Right renal cortex interstitium (tissue), 3 donors: ENCODE measurements around the gene CNTN1. TPM values are rescaled to one million over a fixed set of nuclear protein-coding genes. Genes with fewer than 3 reads are reported as not detected.

Experiments used
- DNase-seq, 3 donors: peaks; one replicate each; pipeline ENCODE4 v3.0.0-alpha.2; 2013; ENCODE audit warnings: low read depth in 3 of 3, low spot score in 2 of 3
- polyA plus RNA-seq, 3 donors: library from polyadenylated mRNA; unstranded; fragments of 120-200 nt; gene quantifications; one replicate each; pipeline ENCODE4 v1.2.1, GENCODE V29; 2013; ENCODE audit not compliant: insufficient read length in 3 of 3

The CNTN1 gene
- polyA plus RNA-seq, 3 donors, result 43.2 to 56.5 (median 51.0) TPM

DNA sequence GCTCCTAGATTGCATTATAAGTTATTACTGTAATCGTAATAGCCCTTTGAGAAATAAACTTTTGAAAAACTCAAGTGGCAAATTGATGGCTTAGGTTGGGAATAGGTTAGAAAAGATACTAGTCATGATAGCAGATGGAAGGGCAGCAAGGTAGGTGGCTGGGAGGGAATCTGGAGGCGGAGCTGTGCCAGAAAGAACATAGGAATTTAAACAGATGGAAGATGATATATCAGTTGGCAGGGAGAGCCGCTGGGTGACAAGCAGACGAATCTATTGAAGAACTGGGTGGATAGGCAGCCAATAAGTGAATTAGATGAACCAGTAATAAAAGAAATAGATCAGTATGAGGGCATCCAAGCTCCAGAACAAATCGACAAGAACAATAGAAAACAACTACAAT lies 142.1 kb downstream of the CNTN1 start:
- DNase-seq, result no peak

DNA sequence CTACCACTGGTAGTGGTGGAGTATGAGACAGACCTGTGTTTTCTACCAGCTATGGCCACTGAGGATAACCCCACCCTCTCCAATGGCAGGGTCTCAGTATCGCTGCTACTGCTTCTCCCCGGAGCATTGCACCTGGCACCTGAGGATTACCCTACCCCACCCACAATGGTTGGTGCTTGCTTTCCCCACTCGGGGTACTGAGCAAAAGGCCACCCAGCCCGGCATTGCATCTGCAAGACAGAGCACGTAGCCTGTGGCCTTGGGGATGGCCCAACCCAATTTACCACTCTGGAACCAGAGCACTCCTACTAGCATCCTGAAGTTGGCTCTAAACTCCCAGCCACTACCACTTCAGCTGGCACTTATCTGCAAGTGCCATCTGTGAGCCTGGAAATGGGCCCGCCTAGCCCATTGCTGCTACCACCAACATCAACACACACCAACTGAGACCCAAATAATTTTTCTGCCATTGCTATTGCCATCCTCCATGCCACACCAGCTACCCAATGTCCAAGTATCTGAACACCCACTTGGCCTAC lies 145.7 kb downstream of the CNTN1 start:
- DNase-seq, result no peak

DNA sequence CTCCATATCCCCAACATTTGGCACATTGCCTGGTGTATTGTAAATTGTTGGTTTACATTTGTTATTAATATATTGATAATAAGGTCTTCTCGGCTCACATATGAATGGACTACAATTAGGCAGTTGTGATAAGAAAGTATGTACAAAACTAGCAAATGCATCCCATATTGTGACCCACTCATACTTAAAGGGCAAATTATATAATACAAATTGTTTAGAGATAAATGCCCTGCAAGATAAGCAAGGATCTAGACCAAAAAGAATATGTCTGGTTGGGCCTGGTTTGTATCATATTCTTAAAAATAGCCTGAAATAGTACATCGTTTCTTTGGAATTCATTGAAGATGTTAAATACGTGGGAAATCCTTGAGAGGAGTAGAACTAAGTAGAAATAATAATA lies 151.3 kb downstream of the CNTN1 start:
- DNase-seq, result no peak

DNA sequence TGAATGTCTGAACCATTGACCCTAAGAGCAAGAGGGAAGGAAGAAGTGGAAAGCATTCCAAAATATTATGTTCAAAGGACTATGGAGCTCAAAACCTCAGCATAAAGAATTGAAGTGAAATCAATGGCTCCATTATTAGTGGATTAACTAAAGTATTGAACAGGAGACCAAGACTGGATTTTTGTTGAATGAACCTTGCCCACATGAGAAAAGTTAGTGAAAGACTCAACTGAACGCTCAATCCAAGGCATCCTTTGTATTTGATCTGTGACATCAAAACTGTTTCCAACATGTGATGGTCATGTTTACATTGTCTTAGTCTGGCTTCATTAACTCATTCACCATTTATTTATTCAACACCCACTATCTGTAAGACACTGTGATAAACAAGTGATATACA lies 161.0 kb downstream of the CNTN1 start:
- DNase-seq, result no peak

- DNase-seq, result no peak
These were observed 162.4 kb downstream of the CNTN1 start for GRCh38 chr12:40854604-40855003.

GRCh38 chr12:40864891-40865290 lies 172.7 kb downstream of the CNTN1 start:
- no peak for DNase-seq

GRCh38 chr12:40870981-40871380 lies 178.7 kb downstream of the CNTN1 start:
- DNase-seq, result no peak

GRCh38 chr12:40874868-40875267 lies 182.6 kb downstream of the CNTN1 start:
- no peak for DNase-seq

DNA sequence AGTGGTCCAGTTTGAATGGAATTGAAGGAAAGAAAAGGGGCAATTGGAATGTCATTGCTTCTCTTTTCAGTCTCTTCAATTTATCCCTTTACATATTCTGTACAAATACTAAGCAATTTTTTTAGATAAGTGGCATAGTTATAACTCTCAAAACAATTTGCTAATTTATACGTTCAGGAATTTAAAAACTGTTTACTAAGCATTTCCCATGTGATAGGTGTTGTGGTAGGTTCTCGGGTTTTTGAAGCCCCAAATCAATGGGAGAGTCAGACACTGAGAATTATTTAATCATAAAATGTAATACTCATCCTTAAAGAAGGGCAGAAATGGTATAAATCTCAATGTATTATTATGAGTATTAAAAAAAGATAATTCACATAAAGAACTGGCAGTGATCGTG lies 197.1 kb downstream of the CNTN1 start:
- DNase-seq, result no peak

- DNase-seq, result no peak
These were observed 200.3 kb downstream of the CNTN1 start for GRCh38 chr12:40892528-40892927.

DNA sequence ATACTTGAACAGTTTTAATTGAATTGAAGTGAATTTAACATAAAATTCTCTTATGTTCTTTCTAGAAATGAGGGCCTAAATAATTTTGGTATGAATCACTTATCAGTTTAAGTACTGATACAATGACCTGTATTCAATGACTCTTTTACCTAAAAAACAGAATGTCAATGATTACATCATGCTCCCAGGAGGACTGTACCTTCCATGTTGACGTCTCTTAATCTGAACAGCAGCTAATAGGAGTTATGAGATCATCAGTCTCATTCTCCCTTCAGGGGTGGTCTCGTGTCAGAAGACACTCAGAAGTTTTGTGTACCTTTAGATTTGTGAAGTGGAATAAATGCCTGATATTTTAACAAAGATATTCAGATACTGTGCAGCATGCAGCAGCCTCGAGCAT lies 206.3 kb downstream of the CNTN1 start:
- DNase-seq, result no peak

DNA sequence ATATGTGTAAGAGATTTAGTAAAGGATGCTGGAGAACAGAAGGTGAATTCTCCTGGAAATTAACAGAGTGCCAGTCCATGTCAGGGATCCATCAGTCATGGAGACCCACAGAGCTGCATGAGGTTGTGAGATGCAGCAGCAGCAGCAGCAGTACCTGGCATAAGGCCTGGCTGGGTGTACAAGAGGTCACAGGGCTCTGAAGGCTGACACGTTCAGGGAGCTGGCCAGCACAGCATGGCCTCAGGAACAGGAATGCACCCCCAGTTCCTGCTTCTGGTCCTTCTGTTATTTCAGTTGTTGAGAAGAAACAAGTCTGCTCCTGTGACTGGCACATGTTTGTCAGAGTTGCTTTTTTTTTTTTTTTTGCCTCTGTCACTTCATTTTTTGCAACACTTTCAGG lies 210.8 kb downstream of the CNTN1 start:
- DNase-seq, result no peak

- DNase-seq, result no peak
These were observed 214.9 kb downstream of the CNTN1 start for GRCh38 chr12:40907115-40907527.

- DNase-seq, result no peak
These were observed 219.4 kb downstream of the CNTN1 start for GRCh38 chr12:40911676-40912075.

DNA sequence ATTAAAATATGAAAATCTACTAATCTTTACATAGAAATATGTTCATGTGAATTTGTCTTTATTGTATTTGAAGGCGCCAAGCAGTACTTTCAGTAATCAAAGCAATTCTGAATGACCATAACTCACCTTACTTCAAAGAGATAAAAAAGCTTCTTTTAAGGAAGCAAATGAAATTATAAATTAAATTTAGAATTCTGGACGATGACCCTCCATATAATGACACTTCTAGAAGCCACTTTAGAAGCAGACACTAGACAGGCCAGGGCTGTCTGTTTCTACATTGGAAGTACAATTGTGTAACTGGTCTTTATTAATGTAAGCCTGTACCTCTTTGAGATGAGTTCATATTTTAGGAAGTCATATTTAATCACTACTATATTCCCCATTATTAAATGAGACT lies 222.9 kb downstream of the CNTN1 start:
- DNase-seq, result no peak

GRCh38 chr12:40917561-40917960 lies 225.3 kb downstream of the CNTN1 start:
- no peak for DNase-seq

DNA sequence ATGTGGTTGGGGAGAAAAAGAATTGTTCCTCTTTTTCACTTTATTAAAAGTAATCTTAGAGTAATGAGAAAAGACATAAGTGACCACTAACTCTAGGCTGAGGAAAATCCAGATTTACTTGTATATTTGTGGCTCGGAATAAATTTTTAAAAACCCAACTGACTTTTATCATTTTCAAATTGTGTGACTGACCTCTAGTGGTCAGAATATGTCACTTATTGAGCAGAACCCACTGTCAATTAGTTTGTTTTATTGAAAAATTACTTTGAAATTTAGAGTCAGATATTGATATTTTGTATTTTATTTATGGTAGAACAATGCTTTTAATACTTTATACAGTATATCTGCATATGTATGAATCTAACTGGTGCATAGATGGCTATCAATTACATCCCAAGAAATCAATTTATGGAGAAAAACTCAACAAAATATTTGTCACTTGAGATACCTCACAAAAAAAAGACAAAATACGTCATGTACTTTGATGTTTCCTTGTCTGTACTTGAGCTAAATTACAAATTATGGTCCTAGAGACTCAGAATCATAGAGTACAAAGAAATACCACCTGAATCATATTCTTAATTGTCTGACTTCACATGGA lies 229.4 kb downstream of the CNTN1 start:
- no peak for DNase-seq

- no peak for DNase-seq
These were observed 245.7 kb downstream of the CNTN1 start for GRCh38 chr12:40937891-40938290.

DNA sequence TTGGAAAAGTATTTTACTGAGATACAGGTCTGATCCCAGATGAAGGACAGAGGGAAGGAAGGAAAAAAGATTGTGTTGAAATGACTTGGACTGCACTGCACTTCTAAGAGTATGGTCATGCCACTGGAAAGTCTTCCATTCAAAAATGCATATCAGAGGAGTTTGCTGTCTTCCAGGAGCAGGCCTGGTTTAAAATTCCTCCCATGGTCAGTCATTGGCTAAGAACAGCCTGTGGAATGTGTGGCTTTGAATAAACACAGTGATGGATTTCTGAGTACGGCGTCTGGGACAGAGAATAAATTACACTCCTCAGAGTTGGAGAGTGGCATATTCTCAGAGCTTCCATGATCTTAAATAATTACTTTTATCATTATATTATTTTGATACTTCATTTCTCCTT lies 250.1 kb downstream of the CNTN1 start:
- no peak for DNase-seq

DNA sequence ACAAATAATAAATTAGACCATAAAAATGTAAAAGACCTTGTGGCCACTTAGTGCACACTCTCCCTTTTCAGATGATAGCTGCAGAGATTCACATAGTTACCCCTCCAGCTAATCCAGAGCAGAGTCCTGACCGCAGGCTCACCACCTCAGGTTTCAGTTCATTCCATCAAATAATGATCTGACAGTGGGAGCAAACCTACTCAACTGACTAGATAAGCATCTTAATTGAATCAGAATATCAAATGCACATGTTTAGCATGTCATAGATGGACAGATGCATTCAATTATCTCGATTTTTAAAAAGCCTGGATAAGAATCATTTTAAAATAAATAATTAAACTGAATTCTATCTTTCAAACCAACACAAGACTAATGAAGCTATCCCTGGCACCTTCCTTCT lies 253.5 kb downstream of the CNTN1 start:
- DNase-seq, result no peak

DNA sequence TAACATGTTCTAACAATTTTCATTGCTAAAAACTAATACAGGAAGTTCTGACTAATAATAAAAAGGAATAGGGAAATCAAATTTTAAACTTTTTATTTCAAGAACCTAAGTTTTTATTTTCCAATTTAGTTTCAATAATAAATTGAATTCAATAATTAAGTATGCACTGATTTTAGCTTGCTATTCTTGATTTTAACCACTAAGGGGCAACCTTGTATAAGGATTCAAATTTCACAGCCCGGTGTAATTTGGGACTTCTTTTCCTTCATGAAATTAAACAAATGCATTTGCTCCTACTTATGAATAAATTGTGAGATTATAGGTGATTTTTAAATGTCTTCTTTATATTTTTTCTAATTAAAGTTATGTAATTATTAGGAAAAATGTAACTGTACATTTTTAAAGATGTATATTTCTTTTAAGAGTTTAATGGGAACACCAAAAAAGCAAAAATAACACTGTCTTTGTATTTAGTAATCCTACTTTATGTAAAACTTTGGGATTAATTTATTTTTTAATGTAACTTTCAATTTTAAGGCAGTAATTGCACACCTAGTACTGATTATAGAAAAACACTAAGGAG lies 254.5 kb downstream of the CNTN1 start:
- peak in 1 of 3 donors; percentile 9 for DNase-seq

- peak in 1 of 3 donors; percentile 8 for DNase-seq
These were observed 255.6 kb downstream of the CNTN1 start for GRCh38 chr12:40947797-40948196.

GRCh38 chr12:40953076-40953475 lies 260.8 kb downstream of the CNTN1 start:
- DNase-seq, result no peak
